Measurements from ENCODE around the gene DUOX1. TPM values are rescaled to one million over a fixed set of nuclear protein-coding genes. Genes with fewer than 3 reads are reported as not detected.
A peak's percentile ranks its signal among the peaks of the same experiment; 100 is the strongest.

The DUOX1 gene
- polyA plus RNA-seq, 1 donor from 2014 or later = 1.4 TPM

DNA sequence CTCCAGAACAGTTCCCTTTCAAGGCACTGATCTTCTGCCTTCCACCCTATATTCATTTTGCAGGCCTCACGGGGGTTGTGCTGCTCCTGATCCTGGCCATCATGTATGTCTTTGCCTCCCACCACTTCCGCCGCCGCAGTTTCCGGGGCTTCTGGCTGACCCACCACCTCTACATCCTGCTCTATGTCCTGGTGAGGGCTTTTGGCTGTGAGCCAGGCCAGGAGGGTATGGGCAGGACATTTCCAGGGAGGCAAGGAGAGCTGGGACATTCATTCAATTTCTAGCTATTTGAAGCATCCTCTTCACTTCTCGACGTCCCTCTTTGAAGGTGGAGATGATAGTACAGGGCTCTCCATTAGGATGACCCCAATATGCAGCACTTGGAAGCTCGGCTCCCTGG is 25.9 kb downstream of the DUOX1 start:
- Mint-ChIP-seq H3K27ac (no peak overlapping the region), H3K36me3 (peaks cover 2% of the 10 kb centered on the region), H3K9me3 (no peaks in the 10 kb centered on the region), H3K4me1 (peaks cover 0 to 6% (median 0%) of the 10 kb centered on the region in 3 donors), H3K27me3 (no peaks in the 10 kb centered on the region), H3K4me3 (peak overlapping the region in 1 of 4 donors; percentile 23)

DNA sequence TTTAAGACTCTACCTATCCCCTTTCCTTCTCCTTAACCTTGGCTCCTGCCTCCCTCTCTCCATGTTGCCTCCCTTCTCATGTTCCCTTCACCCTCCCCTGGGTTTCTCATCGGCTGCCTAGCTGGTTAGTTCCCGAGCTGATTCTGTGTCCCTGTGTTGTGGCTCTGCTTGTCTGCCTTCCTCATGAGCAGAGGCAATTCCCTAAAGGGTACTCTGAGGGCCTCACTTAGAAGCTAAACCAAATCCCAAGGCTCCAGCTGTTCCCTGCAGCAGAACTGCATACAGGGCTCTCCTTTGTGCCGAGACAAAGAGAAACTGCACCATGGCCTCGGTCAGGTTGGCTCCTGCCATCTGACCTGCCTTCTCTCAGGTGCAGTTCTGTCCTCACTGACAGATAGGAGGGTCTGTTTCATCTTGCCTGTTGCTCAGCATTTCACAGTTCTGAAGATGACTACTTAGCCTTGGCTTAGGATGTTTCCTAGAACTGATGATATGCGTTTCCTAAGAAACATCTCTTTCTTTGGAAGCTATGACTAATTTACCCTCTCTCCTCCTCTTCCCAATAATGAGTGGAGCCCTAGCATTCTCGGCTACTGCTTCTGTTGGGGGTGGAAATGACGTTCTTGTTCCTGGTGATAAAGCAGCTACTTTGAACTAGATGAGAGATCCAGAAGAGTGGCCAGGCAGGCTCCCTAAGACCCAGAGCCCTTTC is 27.1 kb downstream of the DUOX1 start:
- Mint-ChIP-seq H3K4me1 (peaks cover 0 to 7% (median 0%) of the 10 kb centered on the region in 3 donors), H3K27ac (no peak overlapping the region), H3K27me3 (no peaks in the 10 kb centered on the region), H3K36me3 (peaks cover 2% of the 10 kb centered on the region), H3K4me3 (no peak overlapping the region), H3K9me3 (no peaks in the 10 kb centered on the region)

DNA sequence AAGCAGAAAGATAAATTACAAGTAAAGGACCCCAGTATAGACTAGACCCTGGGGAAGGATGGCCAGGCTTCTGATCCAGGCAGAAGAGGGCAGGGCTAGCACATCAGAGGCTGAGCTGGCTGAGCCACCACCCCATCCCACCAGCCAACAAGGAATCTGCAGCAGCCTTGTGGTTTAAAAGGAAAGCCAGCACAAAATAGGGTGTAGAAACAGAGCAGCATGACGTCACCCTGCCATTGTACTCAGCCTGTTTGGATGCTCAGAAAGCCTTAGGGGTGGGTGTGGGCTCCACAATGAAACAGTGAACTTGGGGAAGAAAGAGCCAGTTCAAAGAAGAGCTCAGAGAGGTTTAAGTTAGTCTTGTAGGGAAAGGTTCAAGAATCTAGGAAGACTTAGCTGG is 28.2 kb downstream of the DUOX1 start:
- Mint-ChIP-seq H3K36me3 (peaks cover 2% of the 10 kb centered on the region), H3K4me3 (no peak overlapping the region), H3K27me3 (no peaks in the 10 kb centered on the region), H3K9me3 (no peaks in the 10 kb centered on the region), H3K4me1 (peaks cover 0 to 8% (median 3%) of the 10 kb centered on the region in 3 donors), H3K27ac (no peak overlapping the region)

DNA sequence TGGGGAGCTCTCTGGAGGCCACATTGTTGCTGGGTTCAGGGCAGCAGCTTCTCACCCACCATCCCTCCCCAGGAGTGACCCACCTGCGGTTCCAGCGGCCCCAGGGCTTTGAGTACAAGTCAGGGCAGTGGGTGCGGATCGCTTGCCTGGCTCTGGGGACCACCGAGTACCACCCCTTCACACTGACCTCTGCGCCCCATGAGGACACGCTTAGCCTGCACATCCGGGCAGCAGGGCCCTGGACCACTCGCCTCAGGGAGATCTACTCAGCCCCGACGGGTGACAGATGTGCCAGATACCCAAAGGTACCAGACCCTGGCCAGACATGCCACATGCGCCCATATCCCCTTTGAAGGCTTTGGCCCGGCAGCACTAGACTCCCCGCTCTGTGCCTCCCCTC is 31.9 kb downstream of the DUOX1 start:
- no peaks in the 10 kb centered on the region for H3K27me3 Mint-ChIP-seq
- no peak overlapping the region for H3K4me3 Mint-ChIP-seq
- H3K9me3 Mint-ChIP-seq = no peaks in the 10 kb centered on the region
- peaks cover 0 to 16% (median 8%) of the 10 kb centered on the region in 3 donors for H3K4me1 Mint-ChIP-seq
- H3K27ac Mint-ChIP-seq = no peak overlapping the region
- peaks cover 2% of the 10 kb centered on the region for H3K36me3 Mint-ChIP-seq

DNA sequence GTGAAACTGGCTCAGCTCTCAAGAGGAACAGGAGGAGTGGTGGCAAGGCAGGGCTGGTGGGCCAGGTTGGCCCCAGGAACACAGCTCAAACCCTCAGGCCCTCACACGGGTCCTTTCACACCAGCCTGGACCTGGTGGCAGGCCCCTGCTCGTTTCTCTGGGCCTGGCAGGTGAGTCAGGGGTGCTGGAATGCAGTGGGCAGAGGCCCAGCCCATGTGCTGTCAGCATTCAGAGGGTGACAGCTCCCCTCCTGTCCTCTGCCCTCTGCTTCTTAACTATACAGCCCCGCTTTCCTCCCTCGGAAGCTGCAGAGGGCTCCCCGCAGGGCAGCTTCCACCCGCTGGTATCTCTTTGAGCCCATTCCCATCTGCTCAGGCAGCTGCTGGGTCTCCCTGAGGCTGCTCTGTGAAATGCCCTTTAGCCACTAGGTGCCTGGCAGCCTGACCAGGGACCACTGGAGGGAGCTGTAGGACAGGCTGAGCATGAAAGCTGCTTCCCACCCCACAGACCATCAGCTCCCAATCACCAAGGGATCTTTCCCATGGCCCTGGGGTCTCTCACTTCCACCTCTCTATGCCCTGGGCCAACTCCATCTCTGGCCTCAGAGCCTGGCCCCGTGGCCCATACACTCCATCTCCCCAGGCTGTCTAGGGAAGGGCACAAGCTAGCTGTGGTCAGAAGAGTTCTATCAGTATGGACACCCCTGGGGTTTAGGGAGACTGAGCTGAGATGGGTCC is 33.1 kb downstream of the DUOX1 start:
- H3K27ac Mint-ChIP-seq = peak overlapping the region in 1 of 3 donors; percentile 51

DNA sequence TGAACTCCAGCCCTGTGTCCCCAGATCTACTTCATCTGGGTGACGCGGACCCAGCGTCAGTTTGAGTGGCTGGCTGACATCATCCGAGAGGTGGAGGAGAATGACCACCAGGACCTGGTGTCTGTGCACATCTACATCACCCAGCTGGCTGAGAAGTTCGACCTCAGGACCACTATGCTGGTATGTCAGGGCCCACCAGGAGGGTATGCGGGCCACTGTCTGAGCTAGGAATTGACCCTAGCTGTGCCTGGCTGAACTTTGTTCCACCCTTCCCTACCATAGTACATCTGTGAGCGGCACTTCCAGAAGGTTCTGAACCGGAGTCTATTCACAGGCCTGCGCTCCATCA is 33.7 kb downstream of the DUOX1 start:
- Mint-ChIP-seq H3K36me3 (peaks cover 2% of the 10 kb centered on the region), H3K4me1 (peaks cover 0 to 14% (median 8%) of the 10 kb centered on the region in 3 donors), H3K4me3 (peak overlapping the region in 1 of 4 donors; percentile 9), H3K9me3 (no peaks in the 10 kb centered on the region), H3K27me3 (no peaks in the 10 kb centered on the region), H3K27ac (peak overlapping the region in 1 of 3 donors; percentile 67)

More for the DNA sequence above, 33.1 kb downstream of the DUOX1 start:
- Mint-ChIP-seq H3K4me1 (peaks cover 0 to 16% (median 8%) of the 10 kb centered on the region in 3 donors), H3K27me3 (no peaks in the 10 kb centered on the region), H3K36me3 (peaks cover 2% of the 10 kb centered on the region), H3K9me3 (no peaks in the 10 kb centered on the region), H3K4me3 (peak overlapping the region in 1 of 4 donors; percentile 9)

DNA sequence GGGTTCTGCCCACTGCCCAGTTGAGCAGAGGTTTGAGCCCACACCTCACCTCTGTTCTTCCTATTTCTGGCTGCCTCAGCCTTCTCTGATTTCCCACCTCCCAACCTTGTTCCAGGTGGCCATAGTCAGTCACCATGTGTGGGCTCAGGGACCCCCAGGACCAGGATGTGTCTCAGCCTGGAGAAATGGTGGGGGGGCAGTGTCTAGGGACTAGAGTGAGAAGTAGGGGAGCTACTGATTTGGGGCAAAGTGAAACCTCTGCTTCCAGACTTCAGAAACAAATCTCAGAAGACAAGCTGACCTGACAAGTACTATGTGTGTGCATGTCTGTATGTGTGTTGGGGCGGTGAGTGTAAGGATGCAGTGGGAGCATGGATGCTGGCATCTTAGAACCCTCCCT is 35.1 kb downstream of the DUOX1 start:
- Mint-ChIP-seq H3K36me3 (no peaks in the 10 kb centered on the region), H3K4me1 (peaks cover 5 to 17% (median 15%) of the 10 kb centered on the region in 3 donors), H3K9me3 (no peaks in the 10 kb centered on the region), H3K27ac (peak overlapping the region in 1 of 3 donors; percentile 74), H3K27me3 (no peaks in the 10 kb centered on the region), H3K4me3 (peak overlapping the region in 3 of 4 donors; percentile 20 to 86 (median 49))

DNA sequence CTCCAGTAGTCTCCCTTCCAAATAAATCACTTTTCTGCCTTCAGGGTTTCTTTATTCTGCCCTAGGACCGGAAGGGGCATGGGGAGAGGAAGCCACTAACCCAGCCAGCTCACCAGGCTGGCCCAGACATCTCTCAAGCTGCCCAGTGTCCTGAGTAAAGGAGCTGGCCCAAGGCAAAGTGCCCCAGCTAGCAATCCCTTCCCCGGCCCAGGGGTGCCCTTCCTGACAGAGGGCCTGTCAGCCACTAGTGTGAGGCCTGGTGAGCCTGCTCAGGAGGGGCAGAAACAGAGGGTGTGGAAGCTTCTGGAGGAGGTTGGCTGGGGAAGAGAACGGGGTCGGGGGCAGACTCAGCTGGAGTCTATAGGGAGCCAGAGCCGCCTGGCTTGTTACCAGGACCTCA is 35.7 kb downstream of the DUOX1 start:
- Mint-ChIP-seq H3K4me3 (peak overlapping the region; percentile 77 to 86 (median 82)), H3K27me3 (no peaks in the 10 kb centered on the region), H3K27ac (peak overlapping the region in 2 of 3 donors; percentile 74 to 92), H3K36me3 (no peaks in the 10 kb centered on the region), H3K4me1 (peaks cover 7 to 17% (median 15%) of the 10 kb centered on the region in 3 donors), H3K9me3 (no peaks in the 10 kb centered on the region)

DNA sequence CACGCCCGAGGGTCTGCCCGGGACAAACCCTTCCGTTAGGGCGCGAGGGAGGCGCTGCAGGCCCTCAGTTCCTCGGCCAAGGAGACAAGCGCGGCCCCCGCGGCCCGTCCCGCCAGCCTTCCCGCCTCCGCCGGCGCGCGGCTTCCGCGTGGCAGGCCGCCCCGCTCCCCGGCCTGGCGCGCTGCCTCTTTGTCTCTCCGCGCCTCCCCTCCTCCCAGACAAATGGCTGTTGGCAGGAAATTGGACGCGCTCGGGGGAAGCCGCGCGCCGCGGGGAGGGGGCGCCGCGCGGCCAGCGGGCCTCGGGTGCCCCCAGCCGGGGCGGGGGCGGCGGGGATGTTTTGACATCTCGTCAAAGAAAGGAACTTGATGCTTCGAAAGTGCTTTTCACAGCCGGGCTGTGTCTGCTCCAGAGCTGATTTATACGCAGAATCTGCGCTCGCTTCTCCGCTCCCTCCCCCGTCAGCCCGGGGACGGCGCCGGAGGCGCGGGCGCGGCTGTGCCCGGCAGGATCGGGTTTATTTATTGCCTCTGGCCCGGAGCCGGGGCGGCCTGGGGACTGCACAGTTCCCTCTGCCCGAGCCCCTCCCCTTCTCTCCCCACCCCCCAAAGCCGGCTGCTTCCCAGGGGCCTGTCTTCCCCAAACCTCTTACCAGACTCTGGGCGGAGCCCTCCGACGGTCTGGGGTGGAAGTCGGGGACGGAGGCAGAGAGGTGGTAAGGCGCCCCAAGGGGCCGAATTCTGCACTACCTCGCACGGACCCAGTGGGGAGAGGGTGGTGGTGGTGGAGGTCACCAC is 37.2 kb downstream of the DUOX1 start:
- Mint-ChIP-seq H3K36me3 (no peaks in the 10 kb centered on the region), H3K9me3 (no peaks in the 10 kb centered on the region), H3K4me1 (peaks cover 11 to 15% (median 15%) of the 10 kb centered on the region in 3 donors), H3K4me3 (peak overlapping the region; percentile 78 to 90 (median 88)), H3K27me3 (no peaks in the 10 kb centered on the region), H3K27ac (peak overlapping the region; percentile 77 to 86 (median 85))

DNA sequence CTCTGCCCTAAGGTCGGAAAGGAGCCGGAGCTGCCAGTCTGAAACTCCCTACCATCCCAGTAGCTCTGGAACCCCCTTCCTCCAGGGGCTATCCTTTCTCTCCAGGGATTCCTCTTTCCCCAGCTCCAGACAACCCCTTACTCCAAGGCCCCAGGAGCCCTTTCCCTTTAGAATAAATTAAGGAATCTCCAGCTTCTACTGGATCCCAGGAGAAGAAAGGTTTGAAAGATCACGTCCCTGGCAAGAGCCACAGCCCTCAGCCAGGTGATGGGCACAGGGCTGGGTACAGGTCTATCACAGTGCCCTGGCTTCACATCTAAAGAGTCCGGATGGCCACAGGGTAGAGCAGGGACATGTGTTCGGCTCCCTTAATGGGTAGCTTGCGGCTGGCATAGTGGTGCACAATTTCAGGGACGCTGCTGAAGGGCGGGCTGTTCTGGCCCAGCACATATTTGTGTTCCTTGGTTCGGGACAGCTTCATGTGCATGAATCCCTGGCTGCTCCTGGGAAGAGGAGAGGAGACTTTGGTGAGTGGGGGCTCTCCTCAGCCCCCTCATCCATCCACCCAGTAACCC is 37.9 kb downstream of the DUOX1 start:
- H3K36me3 Mint-ChIP-seq = no peaks in the 10 kb centered on the region
- no peaks in the 10 kb centered on the region for H3K9me3 Mint-ChIP-seq
- H3K4me3 Mint-ChIP-seq = peak overlapping the region; percentile 78 to 90 (median 88)
- peaks cover 11 to 16% (median 13%) of the 10 kb centered on the region in 3 donors for H3K4me1 Mint-ChIP-seq
- H3K27me3 Mint-ChIP-seq = no peaks in the 10 kb centered on the region
- peak overlapping the region; percentile 77 to 86 (median 85) for H3K27ac Mint-ChIP-seq

DNA sequence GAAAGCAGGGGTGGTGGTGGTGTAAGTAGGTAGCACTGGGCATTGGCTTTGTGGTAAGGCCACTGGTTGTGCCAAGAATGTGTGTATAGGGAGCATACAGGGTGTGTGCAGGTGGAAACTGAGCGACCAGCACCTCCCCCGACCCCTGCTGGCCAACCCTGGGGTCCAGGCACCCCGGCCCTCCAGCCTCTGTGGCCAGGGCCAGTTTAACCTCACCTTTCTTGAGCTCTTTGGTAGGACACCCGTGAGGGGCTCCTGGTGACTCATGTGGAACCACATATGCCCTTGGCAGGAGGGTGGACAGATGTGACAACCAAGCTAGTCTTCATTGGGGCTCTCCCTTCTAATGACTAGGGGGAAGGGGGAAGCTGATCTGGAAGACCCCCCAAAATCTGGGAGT is 38.5 kb downstream of the DUOX1 start:
- Mint-ChIP-seq H3K4me1 (peaks cover 10 to 17% (median 11%) of the 10 kb centered on the region in 3 donors), H3K9me3 (no peaks in the 10 kb centered on the region), H3K36me3 (no peaks in the 10 kb centered on the region), H3K4me3 (peak overlapping the region in 2 of 4 donors; percentile 90), H3K27me3 (no peaks in the 10 kb centered on the region), H3K27ac (peak overlapping the region; percentile 70 to 87 (median 73))

DNA sequence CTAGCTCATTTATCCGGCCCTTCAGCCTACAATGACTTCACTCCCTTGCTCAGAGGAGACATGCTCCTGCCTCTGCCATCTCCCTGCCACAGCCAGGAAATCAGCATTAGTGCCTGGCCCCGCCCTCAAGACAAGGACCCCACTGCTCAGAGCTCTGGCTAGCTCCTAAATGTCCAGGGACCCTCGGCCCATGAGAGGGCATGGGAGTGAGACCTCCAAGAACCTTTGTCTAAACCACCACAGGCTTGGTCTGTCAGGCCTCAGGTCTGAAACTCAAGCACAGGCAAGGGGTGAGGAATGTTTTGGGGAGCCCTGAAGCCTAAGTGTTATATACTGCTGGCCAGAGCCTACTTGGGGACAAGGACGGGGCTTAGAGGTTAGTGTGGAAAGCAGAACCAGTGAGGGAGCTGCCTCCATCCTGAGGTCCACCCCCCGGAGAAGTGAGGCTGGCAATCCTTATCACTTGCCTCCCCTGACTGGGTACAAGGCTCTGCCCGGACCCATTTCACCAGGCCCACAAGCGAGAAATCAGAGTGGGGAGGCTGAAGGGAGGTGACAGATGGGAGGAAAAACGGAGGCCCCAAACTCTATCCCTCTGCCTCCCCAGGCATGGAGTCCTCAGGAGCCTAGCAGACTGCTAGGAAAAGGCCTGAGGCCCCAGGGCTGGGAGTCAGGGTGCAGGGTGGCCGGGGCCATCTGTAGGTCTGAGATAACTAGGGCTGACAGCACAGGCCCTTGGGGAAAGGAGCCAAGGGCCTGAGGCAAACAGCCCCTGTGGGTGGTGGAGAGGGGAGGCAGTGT is 39.2 kb downstream of the DUOX1 start:
- Mint-ChIP-seq H3K27me3 (no peaks in the 10 kb centered on the region), H3K9me3 (no peaks in the 10 kb centered on the region), H3K4me3 (peak overlapping the region; percentile 4 to 90 (median 54)), H3K4me1 (peaks cover 10 to 17% (median 11%) of the 10 kb centered on the region in 3 donors), H3K27ac (peak overlapping the region; percentile 73 to 95 (median 87)), H3K36me3 (no peaks in the 10 kb centered on the region)

DNA sequence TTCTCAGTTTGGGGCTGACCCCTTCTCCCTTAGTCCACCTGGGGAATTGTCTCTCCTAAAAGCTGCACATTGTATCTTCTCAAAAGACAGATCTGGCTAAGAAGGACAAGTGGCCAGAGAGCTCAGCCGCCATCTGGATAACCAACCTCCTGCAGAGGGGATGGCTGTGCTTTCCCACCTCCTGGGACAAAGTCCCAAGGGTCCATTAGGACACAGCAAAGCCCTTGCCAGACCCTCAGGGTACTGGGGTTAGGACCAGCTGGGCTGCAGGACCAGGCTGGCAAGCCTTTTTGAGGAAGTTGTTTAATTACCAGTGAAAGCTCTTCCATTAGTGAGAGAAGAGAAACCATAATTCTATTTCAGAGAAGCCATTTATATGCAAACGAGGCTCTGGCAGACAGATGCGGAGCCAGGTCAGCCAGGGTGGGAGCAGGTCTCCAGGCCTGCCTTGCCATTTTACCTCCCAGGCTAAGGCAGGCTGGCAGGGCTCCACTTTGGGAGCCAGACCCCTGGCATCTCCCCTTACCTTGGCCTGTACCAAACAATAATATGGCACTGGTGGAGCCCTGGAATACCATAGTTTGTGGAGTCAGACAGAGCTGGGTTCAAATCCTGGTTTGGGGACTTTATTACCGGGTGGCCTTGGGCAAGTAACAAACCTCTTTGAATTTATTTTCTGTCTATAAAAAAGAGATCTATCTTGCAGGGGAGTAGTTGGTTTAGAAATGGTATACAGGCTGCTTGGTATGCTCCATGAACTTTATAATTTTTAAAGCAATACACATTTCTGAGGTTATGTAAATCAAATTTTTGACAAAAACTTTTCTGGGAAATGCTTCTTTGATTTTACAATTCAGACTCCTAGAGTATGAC is 40.0 kb downstream of the DUOX1 start:
- Mint-ChIP-seq H3K36me3 (no peaks in the 10 kb centered on the region), H3K4me1 (peaks cover 10 to 15% (median 11%) of the 10 kb centered on the region in 3 donors), H3K27me3 (no peaks in the 10 kb centered on the region), H3K4me3 (peak overlapping the region in 2 of 4 donors; percentile 12 to 90), H3K27ac (peak overlapping the region in 2 of 3 donors; percentile 87 to 95), H3K9me3 (no peaks in the 10 kb centered on the region)

Data from IgD-negative memory B cell (primary cell).